GM12801 (cell line): ENCODE results near the gene CCIN.

ENCODE experiments used
- TF ChIP-seq, protein P1 (sequence below): IDR thresholded peaks from one replicate; pipeline ENCODE4 v1.5.1; 2011; ENCODE audit warnings: control low read depth; ENCODE audit not compliant: insufficient read length; ENCODE audit errors: extremely low read depth

Gene CCIN

DNA sequence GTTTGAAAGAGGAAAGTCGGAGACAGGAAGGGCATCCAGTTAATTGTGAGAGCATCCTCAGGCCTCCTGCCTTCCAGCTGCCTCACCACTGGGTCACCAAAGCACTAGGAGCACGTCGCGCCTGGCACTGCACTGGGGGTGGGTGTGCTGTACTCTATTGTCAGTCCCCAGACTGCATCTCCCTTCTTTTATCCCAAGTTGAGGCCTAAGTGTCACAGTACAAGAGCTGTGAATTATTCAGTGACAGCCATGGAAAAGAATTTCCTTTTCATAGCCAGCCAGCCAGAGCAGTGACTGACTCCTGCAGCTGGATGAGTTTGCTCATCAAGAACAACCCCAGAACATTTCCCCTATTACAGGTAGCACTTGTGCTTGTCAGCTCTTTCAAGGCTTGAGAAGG is 37.8 kb downstream of the CCIN start:
- TF ChIP-seq, protein P1, sequence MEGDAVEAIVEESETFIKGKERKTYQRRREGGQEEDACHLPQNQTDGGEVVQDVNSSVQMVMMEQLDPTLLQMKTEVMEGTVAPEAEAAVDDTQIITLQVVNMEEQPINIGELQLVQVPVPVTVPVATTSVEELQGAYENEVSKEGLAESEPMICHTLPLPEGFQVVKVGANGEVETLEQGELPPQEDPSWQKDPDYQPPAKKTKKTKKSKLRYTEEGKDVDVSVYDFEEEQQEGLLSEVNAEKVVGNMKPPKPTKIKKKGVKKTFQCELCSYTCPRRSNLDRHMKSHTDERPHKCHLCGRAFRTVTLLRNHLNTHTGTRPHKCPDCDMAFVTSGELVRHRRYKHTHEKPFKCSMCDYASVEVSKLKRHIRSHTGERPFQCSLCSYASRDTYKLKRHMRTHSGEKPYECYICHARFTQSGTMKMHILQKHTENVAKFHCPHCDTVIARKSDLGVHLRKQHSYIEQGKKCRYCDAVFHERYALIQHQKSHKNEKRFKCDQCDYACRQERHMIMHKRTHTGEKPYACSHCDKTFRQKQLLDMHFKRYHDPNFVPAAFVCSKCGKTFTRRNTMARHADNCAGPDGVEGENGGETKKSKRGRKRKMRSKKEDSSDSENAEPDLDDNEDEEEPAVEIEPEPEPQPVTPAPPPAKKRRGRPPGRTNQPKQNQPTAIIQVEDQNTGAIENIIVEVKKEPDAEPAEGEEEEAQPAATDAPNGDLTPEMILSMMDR, result no peak

DNA sequence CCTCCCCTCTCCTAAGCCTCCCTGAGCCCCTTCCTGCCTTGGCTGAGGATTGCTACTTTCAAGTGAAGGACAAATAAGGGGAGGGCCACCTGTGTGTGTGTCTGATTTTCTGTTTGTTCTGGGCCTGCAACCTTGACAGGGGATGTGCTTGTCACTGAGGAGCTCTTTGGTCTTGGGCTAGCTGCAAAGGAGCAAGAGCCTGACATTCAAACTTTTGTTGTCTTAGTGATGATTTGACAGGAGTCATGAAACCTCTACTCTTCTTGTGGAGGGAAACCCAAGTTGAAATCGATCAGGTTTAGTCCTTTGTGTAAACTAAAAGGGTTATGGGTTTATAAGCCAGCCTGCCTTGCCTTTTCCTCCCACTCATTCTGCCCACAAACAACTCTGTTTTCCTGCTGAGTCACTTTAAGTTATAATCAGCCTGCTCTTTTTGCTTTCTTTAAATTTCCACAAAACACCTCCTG is 38.4 kb downstream of the CCIN start:
- TF ChIP-seq, protein P1, result no peak

DNA sequence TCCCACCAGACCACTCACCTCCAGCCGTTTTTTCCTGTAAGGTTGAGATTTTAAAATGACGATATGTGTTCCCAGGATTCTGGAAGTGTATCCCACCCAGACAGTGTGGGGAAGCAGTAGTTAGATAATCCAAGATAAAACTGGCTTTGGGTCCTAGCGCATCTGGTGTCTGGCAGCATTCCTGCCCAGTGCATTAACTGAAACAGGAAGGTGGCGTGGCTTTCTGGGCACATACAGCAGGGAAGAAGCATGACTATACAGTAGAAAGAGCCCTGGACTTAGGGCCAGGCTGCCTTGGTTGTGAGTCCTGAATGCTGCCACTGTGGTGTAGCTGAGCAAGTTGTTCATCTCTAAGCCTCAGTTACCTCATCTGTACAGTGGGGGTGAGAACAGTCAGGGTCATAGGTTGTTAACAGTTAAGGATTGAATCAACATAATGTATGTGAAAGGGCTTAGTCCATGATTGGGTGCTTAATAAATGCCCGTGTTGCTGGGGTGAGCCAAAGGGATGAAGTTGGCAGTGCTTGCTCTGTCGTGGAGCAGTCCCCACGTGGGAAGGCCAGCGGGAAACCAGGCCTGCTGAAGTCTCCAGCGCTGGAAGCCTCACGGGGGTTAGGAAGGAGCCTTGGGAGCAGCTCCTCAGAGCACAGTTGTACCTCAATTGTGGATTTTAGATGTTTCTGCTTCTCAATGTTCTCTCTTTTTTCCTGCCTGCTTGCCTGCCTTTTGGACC is 39.5 kb downstream of the CCIN start:
- TF ChIP-seq, protein P1, result no peak

DNA sequence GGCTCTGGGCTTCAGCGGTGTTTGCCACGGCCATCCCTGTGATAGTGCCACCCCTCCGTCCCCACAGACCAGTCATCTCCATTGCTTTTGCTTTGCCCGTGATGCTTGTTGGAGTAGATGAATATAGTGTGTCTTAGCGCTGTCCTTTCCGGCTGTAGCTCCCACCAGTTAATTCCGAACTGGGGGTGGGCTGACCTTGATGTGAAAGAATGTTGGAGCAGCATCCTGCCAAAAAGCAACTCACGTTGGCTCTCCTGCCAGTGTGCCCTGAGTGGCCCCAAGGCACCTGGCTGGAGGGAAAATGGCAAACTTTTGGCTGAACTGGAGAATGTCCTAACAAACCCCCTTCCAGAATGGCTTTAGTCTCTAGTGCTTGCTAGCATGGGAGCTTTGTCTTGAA is 41.5 kb downstream of the CCIN start:
- TF ChIP-seq, protein P1, result no peak

DNA sequence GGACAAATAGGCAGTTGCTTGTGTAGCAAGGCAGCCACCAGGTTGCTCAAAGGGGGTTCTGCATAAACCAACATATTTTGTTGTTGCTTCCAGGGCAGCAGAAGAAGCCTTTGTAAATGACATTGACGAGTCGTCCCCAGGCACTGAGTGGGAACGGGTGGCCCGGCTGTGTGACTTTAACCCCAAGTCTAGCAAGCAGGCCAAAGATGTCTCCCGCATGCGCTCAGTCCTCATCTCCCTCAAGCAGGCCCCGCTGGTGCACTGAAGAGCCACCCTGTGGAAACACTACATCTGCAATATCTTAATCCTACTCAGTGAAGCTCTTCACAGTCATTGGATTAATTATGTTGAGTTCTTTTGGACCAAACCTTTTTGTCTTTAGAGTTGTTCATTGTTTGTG is 42.3 kb downstream of the CCIN start:
- TF ChIP-seq, protein P1, result no peak

DNA sequence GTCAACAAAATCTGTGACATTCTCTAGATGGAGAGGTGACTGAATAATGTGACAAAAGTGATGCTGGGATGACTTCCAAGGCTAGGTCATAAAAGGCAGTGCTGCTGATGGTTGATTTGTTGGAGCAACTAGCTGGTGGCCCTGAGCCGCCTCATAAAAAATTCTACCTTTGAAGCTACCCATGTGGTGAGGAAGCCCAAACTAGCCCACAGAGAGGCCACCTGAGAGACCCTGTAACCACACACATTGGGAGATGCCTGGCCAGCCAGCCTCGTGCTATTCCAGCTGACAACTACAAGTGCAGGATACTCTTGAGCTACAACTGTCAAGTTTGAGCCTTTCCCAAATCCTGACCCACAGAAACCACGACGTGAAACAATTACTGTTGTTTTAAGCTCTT is 44.2 kb downstream of the CCIN start:
- TF ChIP-seq, protein P1, result no peak

DNA sequence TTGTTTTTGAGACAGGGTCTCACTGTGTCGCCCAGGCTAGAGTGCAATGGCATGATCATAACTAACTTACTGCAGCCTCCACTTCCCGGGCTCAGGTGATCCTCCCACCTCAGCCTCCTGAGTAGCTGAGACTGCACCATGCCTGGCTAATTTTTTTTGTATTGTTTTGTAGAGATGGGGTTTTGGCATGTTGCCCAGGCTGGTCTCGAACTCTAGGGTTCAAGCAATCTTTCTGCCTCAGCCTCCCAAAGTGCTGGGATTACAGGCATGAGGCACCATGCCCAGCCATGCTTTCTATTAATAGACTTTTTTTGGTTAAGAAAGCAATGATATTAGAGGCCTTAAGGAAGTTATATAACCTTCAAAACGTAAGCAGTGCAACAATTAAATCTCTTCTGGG is 44.8 kb downstream of the CCIN start:
- TF ChIP-seq, protein P1, result no peak
